Ishikawa (cell line): ENCODE data around the gene SRPK1.
A peak's percentile ranks its signal among the peaks of the same experiment; 100 is the strongest.

Experiments
- CEBPB ChIP-seq: IDR thresholded peaks from 2 replicates; pipeline ENCODE4 v1.6.1; 2012
- CREB1 ChIP-seq: IDR thresholded peaks from 2 replicates; pipeline ENCODE4 v1.6.1; 2012; ENCODE audit warnings: low read depth
- EGR1 ChIP-seq: IDR thresholded peaks from 2 replicates; pipeline ENCODE4 v1.6.1; 2012
- EP300 ChIP-seq: IDR thresholded peaks from 2 replicates; pipeline ENCODE4 v1.6.1; 2012; ENCODE audit warnings: borderline replicate concordance
- FOXM1 ChIP-seq: IDR thresholded peaks from 2 replicates; pipeline ENCODE4 v1.6.1; 2012; ENCODE audit warnings: low read depth, borderline replicate concordance
- NFIC ChIP-seq: IDR thresholded peaks from 2 replicates; pipeline ENCODE4 v1.6.1; 2012
- RAD21 ChIP-seq: IDR thresholded peaks from 2 replicates; pipeline ENCODE4 v1.6.1; 2012; ENCODE audit warnings: low read depth
- TAF1 ChIP-seq: IDR thresholded peaks from 2 replicates; pipeline ENCODE4 v1.6.1; 2012; ENCODE audit warnings: low read depth, mild to moderate bottlenecking
- TCF12 ChIP-seq: IDR thresholded peaks from 2 replicates; pipeline ENCODE4 v1.6.1; 2012; ENCODE audit warnings: low read depth
- TEAD4 ChIP-seq: IDR thresholded peaks from 2 replicates; pipeline ENCODE4 v1.6.1; 2012
- YY1 ChIP-seq: IDR thresholded peaks from 2 replicates; pipeline ENCODE4 v1.6.1; 2012; ENCODE audit warnings: low read depth
- ZBTB7A ChIP-seq: IDR thresholded peaks from 2 replicates; pipeline ENCODE4 v1.6.1; 2012; ENCODE audit warnings: low read depth
- TF ChIP-seq, protein P1 (sequence below): IDR thresholded peaks from 2 replicates; pipeline ENCODE4 v1.6.1; 2012; ENCODE audit warnings: low read depth, mild to moderate bottlenecking
- TF ChIP-seq, protein P2 (sequence below): IDR thresholded peaks from 2 replicates; pipeline ENCODE4 v1.6.1; 2012
- TF ChIP-seq, protein P3 (sequence below): IDR thresholded peaks from 2 replicates; pipeline ENCODE4 v1.6.1; 2012

SRPK1 gene

DNA sequence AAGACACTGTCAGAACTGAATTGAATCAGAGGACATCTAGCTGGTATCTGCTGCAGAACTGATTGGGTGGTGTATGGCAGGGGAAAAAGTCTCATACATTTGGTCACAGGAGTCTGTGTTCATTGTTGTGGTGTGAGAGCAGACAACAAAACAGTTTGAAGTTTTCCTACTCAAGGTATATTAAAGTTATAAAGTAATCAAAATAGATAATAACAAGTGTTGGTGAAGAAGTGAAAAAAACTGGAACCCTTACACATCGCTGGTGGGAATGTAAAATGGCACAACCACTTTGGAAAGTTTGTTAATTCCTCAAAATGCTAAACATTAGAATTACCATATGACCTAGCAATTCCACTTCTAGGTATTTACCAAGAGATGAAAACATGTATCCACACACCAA is 24.7 kb downstream of the SRPK1 start:
- TF ChIP-seq TEAD4 (no peak), CEBPB (no peak), CREB1 (no peak), EGR1 (no peak)

DNA sequence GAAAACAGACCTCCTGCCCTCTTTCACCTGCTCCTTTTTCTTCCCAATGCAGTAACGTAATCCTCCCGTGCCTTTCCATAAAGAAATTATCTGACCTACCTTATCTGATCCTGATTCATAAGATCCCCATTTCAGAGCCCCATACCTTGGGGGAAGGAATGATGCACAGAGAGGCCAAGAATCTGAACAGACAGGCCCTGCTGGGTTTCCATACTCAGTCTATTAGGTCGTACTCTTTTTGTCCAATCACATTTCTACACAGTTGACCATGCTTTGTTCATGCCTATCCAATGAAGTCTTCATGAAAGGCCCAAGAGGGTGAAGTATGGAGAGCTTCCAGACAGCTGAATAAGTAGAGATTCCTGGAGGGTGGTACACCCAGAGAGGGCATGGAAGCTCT is 25.3 kb downstream of the SRPK1 start:
- TF ChIP-seq, protein P1, sequence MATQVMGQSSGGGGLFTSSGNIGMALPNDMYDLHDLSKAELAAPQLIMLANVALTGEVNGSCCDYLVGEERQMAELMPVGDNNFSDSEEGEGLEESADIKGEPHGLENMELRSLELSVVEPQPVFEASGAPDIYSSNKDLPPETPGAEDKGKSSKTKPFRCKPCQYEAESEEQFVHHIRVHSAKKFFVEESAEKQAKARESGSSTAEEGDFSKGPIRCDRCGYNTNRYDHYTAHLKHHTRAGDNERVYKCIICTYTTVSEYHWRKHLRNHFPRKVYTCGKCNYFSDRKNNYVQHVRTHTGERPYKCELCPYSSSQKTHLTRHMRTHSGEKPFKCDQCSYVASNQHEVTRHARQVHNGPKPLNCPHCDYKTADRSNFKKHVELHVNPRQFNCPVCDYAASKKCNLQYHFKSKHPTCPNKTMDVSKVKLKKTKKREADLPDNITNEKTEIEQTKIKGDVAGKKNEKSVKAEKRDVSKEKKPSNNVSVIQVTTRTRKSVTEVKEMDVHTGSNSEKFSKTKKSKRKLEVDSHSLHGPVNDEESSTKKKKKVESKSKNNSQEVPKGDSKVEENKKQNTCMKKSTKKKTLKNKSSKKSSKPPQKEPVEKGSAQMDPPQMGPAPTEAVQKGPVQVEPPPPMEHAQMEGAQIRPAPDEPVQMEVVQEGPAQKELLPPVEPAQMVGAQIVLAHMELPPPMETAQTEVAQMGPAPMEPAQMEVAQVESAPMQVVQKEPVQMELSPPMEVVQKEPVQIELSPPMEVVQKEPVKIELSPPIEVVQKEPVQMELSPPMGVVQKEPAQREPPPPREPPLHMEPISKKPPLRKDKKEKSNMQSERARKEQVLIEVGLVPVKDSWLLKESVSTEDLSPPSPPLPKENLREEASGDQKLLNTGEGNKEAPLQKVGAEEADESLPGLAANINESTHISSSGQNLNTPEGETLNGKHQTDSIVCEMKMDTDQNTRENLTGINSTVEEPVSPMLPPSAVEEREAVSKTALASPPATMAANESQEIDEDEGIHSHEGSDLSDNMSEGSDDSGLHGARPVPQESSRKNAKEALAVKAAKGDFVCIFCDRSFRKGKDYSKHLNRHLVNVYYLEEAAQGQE, result no peak
- TF ChIP-seq TCF12, result 0 out of 2 replicates have a peak, but pooled peaks have one; percentile 13
- TF ChIP-seq EP300, result no peak
- TF ChIP-seq RAD21, result no peak
- peak; percentile 52; the same call in 1 of the 2 replicates for TF ChIP-seq TEAD4
- no peak for TF ChIP-seq YY1
- no peak for TF ChIP-seq CEBPB
- TF ChIP-seq, protein P2, sequence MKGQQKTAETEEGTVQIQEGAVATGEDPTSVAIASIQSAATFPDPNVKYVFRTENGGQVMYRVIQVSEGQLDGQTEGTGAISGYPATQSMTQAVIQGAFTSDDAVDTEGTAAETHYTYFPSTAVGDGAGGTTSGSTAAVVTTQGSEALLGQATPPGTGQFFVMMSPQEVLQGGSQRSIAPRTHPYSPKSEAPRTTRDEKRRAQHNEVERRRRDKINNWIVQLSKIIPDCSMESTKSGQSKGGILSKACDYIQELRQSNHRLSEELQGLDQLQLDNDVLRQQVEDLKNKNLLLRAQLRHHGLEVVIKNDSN, result no peak
- TF ChIP-seq CREB1, result no peak
- no peak for TF ChIP-seq ZBTB7A
- TF ChIP-seq NFIC, result no peak
- TF ChIP-seq, protein P3, sequence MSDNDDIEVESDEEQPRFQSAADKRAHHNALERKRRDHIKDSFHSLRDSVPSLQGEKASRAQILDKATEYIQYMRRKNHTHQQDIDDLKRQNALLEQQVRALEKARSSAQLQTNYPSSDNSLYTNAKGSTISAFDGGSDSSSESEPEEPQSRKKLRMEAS, result no peak

DNA sequence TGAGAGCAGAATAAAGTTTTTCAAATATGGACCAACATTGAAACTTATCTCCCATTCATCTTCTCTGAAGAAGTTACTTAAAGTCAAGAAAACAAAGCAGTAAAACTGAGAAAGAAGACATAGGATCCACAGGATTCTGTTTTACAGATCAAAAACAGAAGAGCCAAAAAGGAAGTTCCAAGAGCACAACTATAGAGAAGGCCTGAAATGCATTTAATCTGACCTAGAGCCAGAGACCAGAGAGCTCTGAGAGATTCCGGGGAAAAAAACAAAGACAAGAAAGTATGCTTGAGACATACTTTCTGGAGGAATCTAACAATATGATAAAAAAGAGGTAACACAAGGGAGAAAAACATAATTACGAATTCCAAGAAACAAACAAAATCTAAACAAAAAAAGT is 26.1 kb downstream of the SRPK1 start:
- TF ChIP-seq FOXM1, result no peak
- TF ChIP-seq, protein P2, result no peak
- no peak for TF ChIP-seq TEAD4
- TF ChIP-seq RAD21, result no peak

DNA sequence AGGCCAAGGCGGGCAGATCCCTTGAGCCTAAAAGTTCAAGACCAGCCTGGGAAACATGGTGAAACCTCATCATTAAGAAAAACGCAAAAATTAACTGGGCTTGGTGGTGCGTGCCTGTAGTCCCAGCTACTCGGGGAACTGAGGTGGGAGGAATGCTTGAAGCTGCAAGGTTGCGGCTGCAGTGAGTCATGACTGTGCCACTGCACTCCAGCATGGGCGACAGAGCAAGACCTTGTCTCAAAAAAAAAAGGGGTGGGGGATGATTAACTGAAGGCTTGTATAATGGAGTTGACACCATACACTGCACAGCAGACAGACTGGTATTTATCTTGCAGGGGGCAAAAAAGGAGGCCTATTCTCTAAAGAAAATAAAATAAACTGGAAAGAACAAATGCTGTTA is 27.7 kb downstream of the SRPK1 start:
- TF ChIP-seq, protein P2, result no peak
- no peak for TF ChIP-seq EP300
- TF ChIP-seq FOXM1, result no peak
- no peak for TF ChIP-seq TAF1

DNA sequence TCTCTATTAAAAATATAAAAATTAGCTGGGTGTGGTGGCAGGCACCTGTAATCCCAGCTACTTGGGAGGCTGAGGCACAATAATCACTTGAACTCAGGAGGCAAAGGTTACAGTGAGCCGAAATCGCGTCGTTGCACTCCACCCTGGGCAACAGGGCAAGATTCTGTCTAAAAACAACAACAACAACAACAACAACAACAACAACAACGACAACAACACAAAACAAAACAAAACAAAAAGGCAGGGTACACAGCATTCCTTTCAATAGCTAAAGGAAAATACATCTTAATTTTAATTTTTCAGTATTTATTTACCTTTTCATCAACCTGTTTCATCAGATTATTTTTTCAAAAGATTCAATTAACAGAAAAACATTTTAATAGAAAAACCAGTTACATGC is 28.4 kb downstream of the SRPK1 start:
- TF ChIP-seq CREB1, result no peak
- TF ChIP-seq, protein P3, result no peak
- TF ChIP-seq RAD21, result no peak
- TF ChIP-seq ZBTB7A, result no peak
- TF ChIP-seq EGR1, result no peak
- TF ChIP-seq, protein P1, result no peak
- no peak for TF ChIP-seq EP300
- TF ChIP-seq NFIC, result no peak
- no peak for TF ChIP-seq FOXM1
- TF ChIP-seq YY1, result no peak

DNA sequence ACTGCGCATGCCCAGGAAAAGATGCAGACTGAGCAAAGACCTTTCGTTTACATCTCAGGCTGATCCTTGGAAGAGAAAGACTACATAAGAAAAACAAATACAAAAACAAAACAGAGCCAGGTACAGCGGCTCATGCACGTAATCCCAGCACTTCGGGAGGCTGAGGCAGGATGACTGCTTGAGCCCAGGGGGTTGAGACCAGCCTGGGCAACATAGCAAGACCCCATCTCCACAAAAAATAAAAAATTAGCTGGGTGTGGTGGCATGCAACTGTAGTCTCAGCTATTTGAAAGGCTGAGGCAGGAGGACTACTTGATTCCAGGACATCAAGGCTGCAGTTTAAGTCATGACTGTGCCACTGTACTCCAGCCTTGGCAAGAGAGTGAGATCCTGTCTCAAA is 41.7 kb downstream of the SRPK1 start:
- TF ChIP-seq TEAD4 (no peak), TAF1 (no peak), TCF12 (no peak), CEBPB (no peak), EP300 (no peak), RAD21 (no peak), NFIC (no peak), FOXM1 (no peak), YY1 (no peak), ZBTB7A (no peak), EGR1 (no peak), CREB1 (no peak)
- TF ChIP-seq, protein P1, result no peak
- TF ChIP-seq, protein P3, result no peak
- TF ChIP-seq, protein P2, result no peak
